ENCODE data around the gene COL4A2.

COL4A2 gene

GRCh38 chr13:110353339-110353977 is 46.4 kb downstream of the COL4A2 start:
- CTCF ChIA-PET: interaction anchor here (1.8 kb wide), 1 partner anchor 12 kb away, joined by 5 read pairs; no protein-coding TSS in a partner anchor
- no peak for DNase-seq (ENCODE audit: extremely low spot score)
- TF ChIP-seq PKNOX1 (IDR thresholded peaks at IDR 0.05): no peak
- TF ChIP-seq SUZ12 (IDR thresholded peaks at IDR 0.05): no peak
- TF ChIP-seq LEF1 (IDR thresholded peaks at IDR 0.05; ENCODE audit: borderline replicate concordance): no peak
- TF ChIP-seq HDGF (IDR thresholded peaks at IDR 0.05; ENCODE audit: borderline replicate concordance): no peak
- TF ChIP-seq FOXM1 (IDR thresholded peaks at IDR 0.05; ENCODE audit: borderline replicate concordance): no peak
- no peak for TF ChIP-seq FOXK2 (IDR thresholded peaks at IDR 0.05)
- no peak for TF ChIP-seq NFRKB (IDR thresholded peaks at IDR 0.05)
- no peak for TF ChIP-seq ZNF384 (IDR thresholded peaks at IDR 0.05)
- TF ChIP-seq ARNT (IDR thresholded peaks at IDR 0.05): no peak
- no peak for TF ChIP-seq FOXA1 (IDR thresholded peaks at IDR 0.05)
- no peak for TF ChIP-seq CTBP1 (IDR thresholded peaks at IDR 0.05; ENCODE audit: borderline replicate concordance)
- no peak for TF ChIP-seq SP1 (IDR thresholded peaks at IDR 0.05)
- TF ChIP-seq L3MBTL2 (conservative IDR thresholded peaks at IDR 0.05): no peak
- no peak for TF ChIP-seq ELF4 (IDR thresholded peaks at IDR 0.05)
- TF ChIP-seq BHLHE40 (IDR thresholded peaks at IDR 0.05; ENCODE audit: borderline replicate concordance): no peak
- no peak for TF ChIP-seq TARDBP (IDR thresholded peaks at IDR 0.05)
- POLR2A ChIA-PET: no interaction called here

GRCh38 chr13:110354123-110354627 is 47.1 kb downstream of the COL4A2 start:
- POLR2A ChIA-PET: no interaction called here
- DNase-seq (ENCODE audit: extremely low spot score): no peak
- TF ChIP-seq SUZ12 (IDR thresholded peaks at IDR 0.05): no peak
- no peak for TF ChIP-seq L3MBTL2 (conservative IDR thresholded peaks at IDR 0.05)
- CTCF ChIA-PET: interaction anchor here (0.5 to 1.8 kb wide), 2 partner anchors 9 to 13 kb away, joined by 3 to 5 read pairs; no protein-coding TSS in a partner anchor

GRCh38 chr13:110354715-110355473 is 47.8 kb downstream of the COL4A2 start:
- ChIA-PET POLR2A (no interaction called here), CTCF (interaction anchor here (0.5 to 1.8 kb wide), 2 partner anchors 10 to 13 kb away, joined by 3 to 5 read pairs; no protein-coding TSS in a partner anchor)
- no peak for TF ChIP-seq HDGF (IDR thresholded peaks at IDR 0.05; ENCODE audit: borderline replicate concordance)
- TF ChIP-seq ELF4 (IDR thresholded peaks at IDR 0.05): no peak
- no peak for TF ChIP-seq SP1 (IDR thresholded peaks at IDR 0.05)
- no peak for TF ChIP-seq FOXM1 (IDR thresholded peaks at IDR 0.05; ENCODE audit: borderline replicate concordance)
- TF ChIP-seq FOXK2 (IDR thresholded peaks at IDR 0.05): no peak
- TF ChIP-seq L3MBTL2 (conservative IDR thresholded peaks at IDR 0.05): no peak
- no peak for TF ChIP-seq SUZ12 (IDR thresholded peaks at IDR 0.05)
- no peak for TF ChIP-seq NFRKB (IDR thresholded peaks at IDR 0.05)
- no peak for TF ChIP-seq TARDBP (IDR thresholded peaks at IDR 0.05)
- TF ChIP-seq FOXA1 (IDR thresholded peaks at IDR 0.05): no peak
- TF ChIP-seq LEF1 (IDR thresholded peaks at IDR 0.05; ENCODE audit: borderline replicate concordance): no peak
- no peak for TF ChIP-seq ZNF384 (IDR thresholded peaks at IDR 0.05)
- TF ChIP-seq BHLHE40 (IDR thresholded peaks at IDR 0.05; ENCODE audit: borderline replicate concordance): no peak
- no peak for TF ChIP-seq PKNOX1 (IDR thresholded peaks at IDR 0.05)
- TF ChIP-seq CTBP1 (IDR thresholded peaks at IDR 0.05; ENCODE audit: borderline replicate concordance): no peak
- TF ChIP-seq ARNT (IDR thresholded peaks at IDR 0.05): no peak
- DNase-seq (ENCODE audit: extremely low spot score): no peak

DNA sequence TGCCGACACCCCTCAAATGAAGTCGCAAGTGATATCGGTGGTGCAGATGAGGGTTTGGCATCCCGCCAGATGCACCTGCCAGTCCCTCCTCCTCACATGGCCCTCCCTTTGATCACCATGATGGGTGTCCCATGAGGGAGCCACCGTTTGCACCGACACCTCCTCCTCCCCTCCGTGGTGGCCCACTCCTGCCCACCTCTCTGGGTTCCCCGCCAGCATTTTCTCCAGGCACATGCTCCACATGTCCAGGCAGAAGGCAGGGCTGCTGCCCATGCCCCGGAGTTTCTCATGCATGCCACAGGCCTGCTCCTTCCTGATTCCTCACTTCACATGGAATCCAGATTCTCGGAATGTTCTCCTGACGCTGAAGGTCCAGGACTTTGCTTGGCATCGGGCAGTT is 49.3 kb downstream of the COL4A2 start:
- DNase-seq (ENCODE audit: extremely low spot score): no peak
- TF ChIP-seq BHLHE40 (IDR thresholded peaks at IDR 0.05; ENCODE audit: borderline replicate concordance) (no peak), ELF4 (IDR thresholded peaks at IDR 0.05) (no peak), SUZ12 (IDR thresholded peaks at IDR 0.05) (no peak), TARDBP (IDR thresholded peaks at IDR 0.05) (no peak), ZNF384 (IDR thresholded peaks at IDR 0.05) (no peak), SP1 (IDR thresholded peaks at IDR 0.05) (no peak), FOXM1 (IDR thresholded peaks at IDR 0.05; ENCODE audit: borderline replicate concordance) (no peak), PKNOX1 (IDR thresholded peaks at IDR 0.05) (no peak), HDGF (IDR thresholded peaks at IDR 0.05; ENCODE audit: borderline replicate concordance) (no peak), FOXK2 (IDR thresholded peaks at IDR 0.05) (no peak), L3MBTL2 (conservative IDR thresholded peaks at IDR 0.05) (no peak), FOXA1 (IDR thresholded peaks at IDR 0.05) (no peak), CTBP1 (IDR thresholded peaks at IDR 0.05; ENCODE audit: borderline replicate concordance) (no peak), LEF1 (IDR thresholded peaks at IDR 0.05; ENCODE audit: borderline replicate concordance) (no peak), ARNT (IDR thresholded peaks at IDR 0.05) (no peak), NFRKB (IDR thresholded peaks at IDR 0.05) (no peak)
- POLR2A ChIA-PET: no interaction called here
- CTCF ChIA-PET: no interaction called here

- ChIA-PET POLR2A (no interaction called here), CTCF (no interaction called here)
- DNase-seq (ENCODE audit: extremely low spot score): no peak
- TF ChIP-seq HDGF (IDR thresholded peaks at IDR 0.05; ENCODE audit: borderline replicate concordance) (no peak), FOXK2 (IDR thresholded peaks at IDR 0.05) (no peak), BHLHE40 (IDR thresholded peaks at IDR 0.05; ENCODE audit: borderline replicate concordance) (no peak), NFRKB (IDR thresholded peaks at IDR 0.05) (no peak), FOXA1 (IDR thresholded peaks at IDR 0.05) (no peak), TARDBP (IDR thresholded peaks at IDR 0.05) (no peak), CTBP1 (IDR thresholded peaks at IDR 0.05; ENCODE audit: borderline replicate concordance) (no peak), PKNOX1 (IDR thresholded peaks at IDR 0.05) (no peak), ZNF384 (IDR thresholded peaks at IDR 0.05) (no peak), ELF4 (IDR thresholded peaks at IDR 0.05) (no peak), L3MBTL2 (conservative IDR thresholded peaks at IDR 0.05) (no peak), FOXM1 (IDR thresholded peaks at IDR 0.05; ENCODE audit: borderline replicate concordance) (no peak)
These were observed 51.3 kb downstream of the COL4A2 start for GRCh38 chr13:110358381-110358780.
